ENCODE data around the gene GSE1.

DNA sequence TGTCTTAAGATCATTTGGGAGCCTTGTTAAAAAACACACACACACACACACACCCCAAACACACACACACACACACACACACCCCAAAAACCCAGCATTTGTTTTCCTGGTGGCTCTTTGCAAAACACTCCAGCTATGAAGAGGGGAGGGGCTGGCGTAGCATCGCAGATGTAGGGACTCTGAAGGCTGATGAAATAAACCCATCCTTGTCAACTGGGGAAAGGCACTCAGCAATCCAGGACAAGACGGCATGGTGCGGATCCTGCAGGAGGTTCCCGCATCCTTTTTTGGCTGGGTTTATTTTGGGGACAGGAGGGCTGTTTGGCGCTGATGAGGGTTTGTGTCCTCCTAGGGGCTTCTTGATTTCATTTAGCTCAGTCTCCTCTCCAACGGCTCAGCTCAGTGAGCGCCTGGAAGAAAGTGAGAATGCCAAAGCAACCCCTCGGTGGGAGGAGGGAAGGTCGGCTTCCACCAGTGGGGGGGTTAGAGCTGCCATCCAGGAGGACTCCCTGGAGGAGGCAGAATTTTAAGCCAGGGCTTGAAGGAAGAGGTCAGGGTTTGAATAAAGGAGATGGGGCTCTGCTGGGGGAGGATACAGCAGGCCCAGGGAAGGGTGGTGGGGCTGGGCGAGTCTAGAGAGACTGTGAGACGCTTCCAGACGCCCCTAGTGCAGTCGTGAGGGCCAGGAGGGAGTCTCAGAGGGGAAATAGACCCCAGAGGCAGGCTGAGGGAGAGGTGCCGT, 12.4 kb upstream of the GSE1 start:
- TF ChIP-seq CTCF (IDR thresholded peaks at IDR 0.05) = no peak
- no peak for TF ChIP-seq POLR2A (IDR thresholded peaks at IDR 0.05)

Data from thyroid gland (tissue), 4 donors.